Skeletal muscle satellite cell (primary cell): ENCODE data around the gene AGRP.
"Not testable (repeated sequence)": the region's sequence is repeated elsewhere in the genome, so short reads cannot be mapped to it uniquely, and the experiment has no call there.

Experiments used
- H3K27me3 ChIP-seq: 2 replicates; pipeline ENCODE4 v1.7.0; 2013; ENCODE audit warnings: low read length; ENCODE audit not compliant: control insufficient read depth, insufficient read depth
- H3K36me3 ChIP-seq: 2 replicates; pipeline ENCODE4 v1.7.0; 2013; ENCODE audit warnings: mild to moderate bottlenecking, control low read depth, low read length; ENCODE audit not compliant: insufficient read depth
- H3K4me1 ChIP-seq: 2 replicates; pipeline ENCODE4 v1.7.0; 2013; ENCODE audit warnings: low read length; ENCODE audit not compliant: control insufficient read depth, insufficient read depth
- H3K4me2 ChIP-seq: 2 replicates; pipeline ENCODE4 v1.7.0; 2013; ENCODE audit warnings: mild to moderate bottlenecking, low read length
- H3K4me3 ChIP-seq: 2 replicates; pipeline ENCODE4 v1.7.0; 2013; ENCODE audit warnings: low read length
- H3K9ac ChIP-seq: 2 replicates; pipeline ENCODE4 v1.7.0; 2013; ENCODE audit warnings: mild to moderate bottlenecking, low read depth, low read length, moderate library complexity
- H3K9me3 ChIP-seq: replicated peaks from 2 replicates; pipeline ENCODE4 v1.7.0; 2013; ENCODE audit warnings: mild to moderate bottlenecking, control low read depth, low read length

AGRP gene

DNA sequence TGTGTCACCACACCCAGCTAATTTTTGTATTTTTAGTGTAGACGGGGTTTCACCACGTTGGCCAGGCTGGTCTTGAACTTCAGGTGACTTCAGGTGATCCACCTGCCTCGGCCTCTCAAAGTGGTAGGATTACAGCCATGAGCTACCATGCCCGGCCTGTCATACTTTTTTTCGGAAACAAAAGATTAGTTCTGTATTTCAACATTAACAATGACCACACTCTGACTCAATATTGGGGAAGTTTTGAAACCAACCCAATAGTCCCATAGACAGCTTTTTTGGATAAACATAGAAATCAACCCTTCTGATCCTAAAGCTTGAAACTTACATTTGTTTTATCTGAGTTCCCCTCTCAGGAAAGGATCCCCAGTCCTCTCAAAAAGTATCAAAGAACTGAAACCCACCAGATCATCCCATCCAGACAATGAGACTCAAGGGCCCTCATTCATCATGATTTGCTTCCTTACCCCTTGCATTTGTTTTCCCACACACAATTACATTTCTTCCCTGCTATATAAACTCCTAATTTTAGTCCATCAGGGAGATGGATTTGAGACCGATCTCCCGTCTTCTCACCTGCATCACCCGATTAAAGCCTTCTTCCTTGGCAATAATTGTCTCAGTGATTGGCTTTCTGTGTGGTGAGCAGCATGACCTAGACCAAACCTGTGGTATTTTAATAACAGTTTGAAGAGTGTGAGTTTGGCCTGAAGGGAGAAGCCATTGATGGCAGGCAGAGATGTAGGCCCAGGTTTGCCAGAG lies 7.2 kb upstream of the AGRP start:
- no peaks in the 10 kb centered on the region for H3K27me3 ChIP-seq
- no peaks in the 10 kb centered on the region for H3K4me1 ChIP-seq
- H3K36me3 ChIP-seq = no peaks in the 10 kb centered on the region
- H3K9me3 ChIP-seq = no peaks in the 10 kb centered on the region
- H3K9ac ChIP-seq = no peak overlapping the region
- H3K4me3 ChIP-seq = no peak overlapping the region
- H3K4me2 ChIP-seq = no peak overlapping the region

DNA sequence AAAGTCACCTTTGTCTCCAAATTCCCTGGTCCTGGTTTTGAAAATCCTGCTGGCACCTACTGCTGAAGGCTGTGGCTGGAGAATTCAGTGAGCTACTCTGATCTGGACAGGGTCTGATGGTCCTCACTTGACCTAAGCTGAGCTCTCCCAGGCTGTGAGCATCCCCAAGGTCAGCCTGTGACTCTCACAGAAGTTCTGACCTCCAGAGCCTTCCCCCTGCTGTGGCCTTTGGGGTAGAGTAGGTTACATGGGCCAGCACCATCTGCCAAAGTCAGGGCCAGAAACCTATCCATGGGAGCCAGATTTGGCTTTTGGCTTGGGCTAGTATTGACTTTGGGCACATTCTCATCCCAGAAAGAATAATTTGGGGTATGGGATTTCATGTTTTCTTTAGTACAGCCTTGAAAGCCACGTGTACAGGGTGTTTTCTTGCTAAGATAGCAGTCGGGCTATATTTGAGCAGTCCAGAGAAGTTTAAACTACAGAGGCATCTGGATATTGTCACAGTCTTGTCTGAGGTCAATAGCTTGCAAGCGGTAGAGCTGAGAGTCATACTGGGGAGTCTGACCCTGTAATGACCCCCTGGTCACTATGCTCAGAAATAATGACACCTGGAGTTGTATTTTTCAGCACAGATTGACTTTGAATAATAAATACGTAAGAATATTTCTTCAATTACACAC lies 6.2 kb upstream of the AGRP start:
- no peaks in the 10 kb centered on the region for H3K9me3 ChIP-seq
- H3K4me1 ChIP-seq = no peaks in the 10 kb centered on the region
- H3K4me2 ChIP-seq = no peak overlapping the region
- H3K36me3 ChIP-seq = no peaks in the 10 kb centered on the region
- H3K27me3 ChIP-seq = no peaks in the 10 kb centered on the region
- H3K9ac ChIP-seq = no peak overlapping the region
- no peak overlapping the region for H3K4me3 ChIP-seq

DNA sequence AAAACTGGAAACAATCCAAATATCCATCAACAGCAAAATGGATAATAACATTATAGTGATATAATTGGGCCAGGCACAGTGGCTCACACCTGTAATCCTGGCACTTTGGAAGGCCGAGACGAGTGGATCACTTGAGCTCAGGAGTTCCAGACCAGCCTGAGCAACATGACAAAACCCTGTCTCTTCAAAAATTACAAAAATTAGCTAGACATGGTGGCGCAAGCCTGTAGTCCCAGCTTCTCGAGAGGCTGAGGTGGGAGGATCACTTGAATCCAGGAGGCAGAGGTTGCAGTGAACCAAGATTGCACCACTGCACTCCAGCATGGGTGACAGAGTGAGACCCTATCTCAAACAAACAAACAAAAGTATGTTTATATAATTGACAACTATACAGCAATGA lies 4.2 kb upstream of the AGRP start:
- not testable (repeated sequence) for H3K9ac ChIP-seq, H3K36me3 ChIP-seq, H3K27me3 ChIP-seq, H3K4me2 ChIP-seq, H3K9me3 ChIP-seq, H3K4me1 ChIP-seq, H3K4me3 ChIP-seq

DNA sequence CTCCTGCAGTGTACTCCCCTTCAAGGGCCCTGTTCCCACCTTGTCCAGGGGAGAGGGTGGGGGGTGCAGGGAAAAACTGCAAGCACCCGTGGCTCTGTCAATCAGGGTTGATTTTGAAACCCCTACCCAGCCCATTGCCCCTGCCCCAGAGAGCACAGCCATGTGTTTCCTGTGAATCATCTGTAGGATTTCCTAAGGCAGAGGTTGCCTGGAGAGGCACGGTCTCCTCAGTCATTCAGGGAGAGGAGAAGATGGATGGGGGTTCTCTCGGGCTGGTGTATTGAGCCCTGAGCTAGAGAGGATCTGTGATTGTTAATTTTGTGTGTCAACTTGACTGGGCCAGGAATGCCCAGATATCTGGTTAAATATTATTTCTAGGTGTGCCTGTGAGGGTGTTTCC lies 3.5 kb upstream of the AGRP start:
- Histone ChIP-seq H3K4me1 (peaks cover 6% of the 10 kb centered on the region), H3K27me3 (no peaks in the 10 kb centered on the region), H3K4me2 (no peak overlapping the region), H3K9ac (no peak overlapping the region), H3K9me3 (no peaks in the 10 kb centered on the region), H3K4me3 (no peak overlapping the region), H3K36me3 (no peaks in the 10 kb centered on the region)

DNA sequence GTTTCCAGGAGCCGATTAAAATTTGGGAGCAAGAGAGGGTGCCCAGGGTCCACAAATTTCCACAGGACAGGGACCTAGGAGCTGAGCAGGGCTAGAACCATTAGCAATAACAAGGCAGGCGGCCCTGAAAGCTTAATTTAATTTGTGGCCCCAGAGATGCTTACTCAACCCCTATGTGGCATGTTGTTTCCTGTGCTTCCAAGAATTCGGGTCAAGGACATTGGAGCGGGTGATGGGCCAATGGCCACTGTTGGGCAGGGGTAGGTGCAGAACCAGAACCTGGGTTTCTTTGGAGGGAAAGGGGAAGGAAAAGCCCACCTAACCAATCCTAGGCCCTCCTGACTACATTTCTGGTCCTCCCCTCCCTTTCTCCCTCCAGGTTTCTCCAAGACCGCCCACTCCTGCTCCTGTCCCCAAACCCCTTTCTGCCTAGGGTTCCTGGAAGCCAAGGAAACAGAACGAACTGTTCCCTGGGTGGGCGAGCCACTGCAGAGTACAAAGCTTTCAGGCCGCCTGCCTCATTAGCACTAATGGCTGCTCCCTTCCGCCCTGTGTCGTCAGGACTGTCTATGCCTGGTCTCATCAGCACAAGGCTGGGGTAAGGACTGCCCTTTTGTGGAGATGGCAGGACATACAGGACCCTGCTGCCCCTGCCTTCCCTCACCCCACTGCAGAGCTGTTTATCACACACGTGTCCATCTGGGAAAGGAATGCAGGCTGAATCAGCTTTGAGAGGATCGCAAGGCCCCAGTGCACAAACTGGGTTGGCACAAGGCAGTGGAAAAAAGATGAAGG lies 581 bp upstream of the AGRP start:
- Histone ChIP-seq H3K36me3 (no peaks in the 10 kb centered on the region), H3K9ac (no peak overlapping the region), H3K4me2 (no peak overlapping the region), H3K4me3 (no peak overlapping the region), H3K27me3 (no peaks in the 10 kb centered on the region), H3K4me1 (peaks cover 15% of the 10 kb centered on the region), H3K9me3 (no peaks in the 10 kb centered on the region)

DNA sequence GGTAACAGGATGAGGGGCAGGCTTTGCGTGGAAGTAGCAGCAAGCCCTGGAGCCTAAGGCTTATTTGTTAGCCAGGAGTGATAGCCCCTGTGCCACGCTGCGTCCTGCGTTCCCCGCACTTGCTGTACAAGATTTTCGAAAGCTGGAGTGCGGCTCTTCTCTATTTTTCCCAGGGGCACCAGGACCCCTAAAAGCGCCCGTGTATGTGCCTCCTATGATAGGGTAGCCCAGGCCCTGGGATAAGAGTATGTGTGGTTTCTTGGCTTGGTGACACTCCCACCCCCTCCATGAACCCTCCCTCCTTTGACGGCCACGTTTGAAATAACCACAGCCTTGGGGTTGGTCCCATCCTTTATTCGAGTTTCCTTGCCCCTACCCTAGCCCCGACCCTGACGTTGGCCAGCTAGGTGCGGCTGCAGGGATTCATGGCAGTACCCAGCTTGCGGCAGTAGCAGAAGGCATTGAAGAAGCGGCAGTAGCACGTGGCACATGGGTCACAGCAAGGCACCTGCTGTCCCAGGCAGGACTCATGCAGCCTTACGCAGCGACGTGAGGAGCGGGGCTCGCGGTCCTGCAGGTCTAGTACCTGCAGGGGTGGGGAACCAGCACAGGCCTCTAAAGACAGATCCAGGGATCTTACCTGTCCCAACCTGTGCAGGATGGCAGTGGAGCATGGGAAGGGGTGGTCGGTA lies 968 bp downstream of the AGRP start:
- Histone ChIP-seq H3K36me3 (no peaks in the 10 kb centered on the region), H3K9ac (peak overlapping the region; percentile 82), H3K4me2 (peak overlapping the region; percentile 96), H3K4me3 (peak overlapping the region; percentile 81), H3K27me3 (no peaks in the 10 kb centered on the region), H3K9me3 (no peaks in the 10 kb centered on the region), H3K4me1 (peaks cover 18% of the 10 kb centered on the region)

DNA sequence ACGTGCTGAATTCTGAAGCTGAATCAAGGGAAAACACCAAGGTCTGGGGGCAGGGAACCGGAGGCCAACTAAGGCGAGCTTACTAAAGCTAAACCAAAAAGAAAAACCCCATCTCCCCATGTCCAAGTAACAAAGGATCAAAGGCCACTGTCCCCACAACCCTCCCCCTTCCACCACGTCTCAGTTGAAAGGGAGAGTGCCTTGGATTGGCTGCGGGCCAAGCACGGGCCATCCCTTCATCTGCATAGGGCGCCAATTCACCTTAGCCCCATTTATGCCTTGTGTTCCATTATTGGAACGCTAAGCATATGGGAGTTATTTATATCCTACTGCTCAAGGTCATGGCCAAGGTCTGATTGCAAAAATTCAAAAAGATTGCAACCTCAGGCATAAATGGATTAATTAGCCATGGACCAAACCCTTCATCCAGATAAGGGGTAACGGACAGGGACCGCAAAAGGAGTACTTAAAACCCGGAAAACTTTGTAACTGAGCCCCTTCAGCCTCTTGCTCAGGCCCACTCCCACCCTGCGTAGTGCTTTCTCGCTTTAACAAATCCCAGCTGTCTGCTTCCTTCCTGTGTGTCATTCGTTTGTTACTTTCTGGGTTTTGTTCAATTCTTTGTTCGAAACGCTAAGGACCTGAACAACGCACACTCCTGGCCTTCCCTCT lies 1.6 kb downstream of the AGRP start:
- H3K4me3 ChIP-seq = peak overlapping the region; percentile 81
- H3K27me3 ChIP-seq = no peaks in the 10 kb centered on the region
- H3K4me1 ChIP-seq = peaks cover 18% of the 10 kb centered on the region
- peak overlapping the region; percentile 82 for H3K9ac ChIP-seq
- H3K4me2 ChIP-seq = peak overlapping the region; percentile 96
- H3K9me3 ChIP-seq = no peaks in the 10 kb centered on the region
- H3K36me3 ChIP-seq = no peaks in the 10 kb centered on the region

DNA sequence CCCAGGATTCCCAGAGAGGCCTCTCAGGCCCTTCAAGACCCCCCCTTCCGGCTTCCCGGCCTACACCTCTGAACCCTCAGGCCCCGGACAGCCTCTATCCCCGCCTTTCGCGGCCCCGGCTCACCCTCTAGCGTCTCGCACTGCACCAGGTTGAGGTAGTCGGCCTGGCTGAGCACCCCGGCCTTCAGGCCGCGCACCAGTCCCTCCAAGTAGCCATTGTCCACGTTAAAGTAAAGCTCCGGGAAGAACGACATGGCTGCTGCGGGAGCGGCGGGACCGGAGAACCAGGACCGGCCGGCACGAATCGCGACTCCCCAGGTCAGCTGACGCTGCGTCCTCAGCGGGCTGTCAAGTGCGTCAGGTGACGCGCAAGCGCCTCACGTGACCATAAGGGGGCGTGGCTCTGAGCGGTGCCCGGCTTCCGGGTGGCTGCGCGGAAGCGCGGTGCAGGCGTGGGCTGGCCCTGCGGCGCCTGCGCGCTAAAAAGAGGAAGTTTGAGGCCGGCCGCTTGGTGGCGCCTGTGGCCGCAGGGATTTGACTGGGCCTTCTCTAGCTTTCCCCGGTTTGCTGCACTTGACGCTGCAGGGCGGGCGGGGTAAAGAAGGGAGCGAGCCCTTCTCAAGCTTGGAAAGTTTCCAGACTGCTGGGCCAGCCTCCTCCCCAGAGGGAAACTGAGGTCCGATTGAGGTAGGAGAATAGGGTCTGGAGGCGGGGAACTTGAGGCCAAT lies 2.4 kb downstream of the AGRP start, which contains the start of gene ATP6V0D1:
ATP6V0D1 (minus strand) TSS at position 325 of the 728 bp plus-strand sequence; CDS start at position 254, 71 bp downstream.
- H3K4me2 ChIP-seq = peak within 1 kb of the TSS; percentile 96
- H3K9me3 ChIP-seq = no peaks in the 10 kb centered on the region
- H3K9ac ChIP-seq = peak within 1 kb of the TSS; percentile 97
- peak within 1 kb of the TSS; percentile 94 for H3K4me3 ChIP-seq
- H3K4me1 ChIP-seq = peaks cover 18% of the 10 kb centered on the region
- H3K27me3 ChIP-seq = no peaks in the 10 kb centered on the region
- H3K36me3 ChIP-seq = no peaks in the 10 kb centered on the region

DNA sequence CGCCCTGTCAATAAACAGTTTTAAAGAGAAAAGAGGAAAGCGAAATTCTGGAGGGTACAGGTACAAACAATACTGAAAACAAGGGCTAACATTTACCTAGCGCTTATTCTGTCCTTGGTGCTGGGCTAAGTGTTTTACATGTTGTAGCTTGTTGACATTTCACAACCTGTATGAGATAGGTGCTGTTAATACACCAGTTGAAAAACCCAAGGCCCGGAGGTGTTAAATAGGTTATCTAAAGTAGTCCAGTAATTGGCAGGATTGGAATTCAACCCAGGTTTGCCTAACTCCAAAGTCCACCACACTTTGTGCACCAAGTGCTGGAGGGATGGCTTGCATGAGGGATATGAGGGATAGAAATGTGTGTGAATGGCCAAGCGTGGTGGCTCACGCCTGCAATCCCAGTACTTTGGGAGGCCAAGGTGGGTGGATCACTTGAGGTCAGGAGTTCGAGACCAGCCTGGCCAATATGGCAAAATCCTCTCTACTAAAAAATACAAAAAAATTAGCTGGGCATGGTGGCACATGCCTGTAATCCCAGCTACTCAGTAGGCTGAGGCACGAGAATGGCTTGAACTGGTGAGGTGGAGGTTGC lies 5.3 kb downstream of the AGRP start:
- peaks cover 10% of the 10 kb centered on the region for H3K36me3 ChIP-seq
- H3K9me3 ChIP-seq = no peaks in the 10 kb centered on the region
- H3K4me1 ChIP-seq = peaks cover 18% of the 10 kb centered on the region
- no peaks in the 10 kb centered on the region for H3K27me3 ChIP-seq
- no peak overlapping the region for H3K4me2 ChIP-seq
- H3K9ac ChIP-seq = no peak overlapping the region
- H3K4me3 ChIP-seq = no peak overlapping the region
